Heart left ventricle (tissue), 13 donors: ENCODE data around the gene RXRB.

Source experiments
- CTCF ChIP-seq, 12 donors: fragments of 200-600 bp; sonication (generic) in 4 of 12; IDR thresholded peaks; one replicate each; pipeline versions ENCODE4 v1.5.0 to v1.8.0; 2018 to 2022; ENCODE audit warnings: antibody characterized with exemption in 12 of 12, mild to moderate bottlenecking in 5 of 12
- POLR2A ChIP-seq, 2 donors: fragments of 450-650 bp; IDR thresholded peaks; one replicate each; pipeline ENCODE4 v1.6.1; 2017; ENCODE audit warnings: antibody characterized with exemption in 2 of 2, mild to moderate bottlenecking in 2 of 2, moderate library complexity in 2 of 2
- donor health status: ischemic (EF 13 %, LVEDD 7.1; RV severe dilation, severe dysfunction).
- donor health status: DM: no; HTN: yes; CAD: no.
- donor health status: DM: no; HTN: no; CAD: no.
- donor health status: ischemic (EF 25% LVEDD 6.9; RV normal size, moderate dysfunction).
- donor health status: ischemic (EF 25% LVEDD 5.7; RV mildly dilated, moderate dysfunction).
- donor health status: ischemic (EF 35%, LVEDD 5.7; RV mildly dilated, moderate dysfunction).
- donor health status: nonischemic (EF 11% LVEDD 7.7; RV severe dilation, severe dysfunction).
- donor health status: DM: yes; HTN: yes; CAD: no.
- donor health status: PGD.
- donor health status: ischemic (EF 29% LVEDD 5.4; RV normal size, mild dysfunction).
- donor health status: nonischemic (EF 23%, LVEDD 6.1; RV moderate dilation, normal function).

DNA sequence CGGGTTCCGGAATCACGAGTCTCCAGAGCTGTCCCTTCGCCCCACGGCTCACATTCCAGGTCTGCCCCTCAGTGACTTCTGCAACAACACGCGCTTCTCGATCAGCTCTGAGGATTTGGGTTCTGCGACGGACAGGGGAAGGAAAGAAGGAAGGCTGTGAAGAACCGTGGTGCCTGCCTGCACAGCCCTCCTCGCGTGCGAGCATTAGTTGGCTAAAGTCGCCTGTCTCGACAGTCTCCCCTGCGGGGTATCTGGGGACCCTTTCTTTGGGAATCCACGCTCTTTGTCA is 48.1 kb upstream of the RXRB start:
- TF ChIP-seq CTCF (IDR thresholded peaks at IDR 0.05) = peak in 3 of 12 donors; percentile 2 to 11 (median 10)
- no peak for TF ChIP-seq POLR2A (IDR thresholded peaks at IDR 0.05)
